ENCODE results near the gene RBMS1. TPM values are rescaled to one million over a fixed set of nuclear protein-coding genes. Genes with fewer than 3 reads are reported as not detected.

RBMS1 gene
- polyA plus RNA-seq, 2 of the 4 experiments (the other 2 are of a cell fraction): 51.9 to 108 TPM

DNA sequence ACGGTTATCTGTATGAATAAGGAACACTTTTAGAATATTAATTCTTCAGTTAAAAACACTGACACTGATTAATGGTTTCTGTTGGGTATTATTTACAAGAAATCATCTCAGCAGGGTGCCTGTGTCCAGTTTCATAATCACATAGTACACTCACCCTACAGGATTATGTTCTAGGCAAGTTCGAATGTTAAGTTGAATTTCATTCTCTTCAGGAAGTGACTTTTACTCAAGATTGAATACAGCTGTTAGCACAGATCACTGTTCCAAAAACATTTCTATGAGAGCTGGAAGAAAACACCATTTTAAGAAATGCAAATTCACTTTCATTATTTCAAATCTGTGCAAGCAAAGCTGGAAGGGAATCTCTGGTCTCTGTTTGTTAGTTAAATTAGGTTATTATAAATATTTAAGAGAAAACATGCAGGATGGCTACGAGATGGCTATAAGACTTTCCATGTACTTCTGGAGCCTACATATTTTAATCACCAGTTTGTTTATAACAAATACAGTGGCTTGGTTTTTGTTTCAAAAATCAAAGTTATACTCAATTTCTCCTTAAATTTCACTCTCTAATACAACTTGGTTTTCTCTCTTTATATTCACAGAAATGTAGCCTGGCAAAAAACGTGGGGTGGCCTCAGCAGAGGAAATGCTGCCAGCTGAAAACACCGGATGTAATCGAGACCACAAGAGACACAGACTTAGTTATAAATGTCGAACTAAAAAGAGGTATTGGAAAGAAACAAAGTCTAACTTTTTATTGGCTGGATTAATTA, 65.8 kb downstream of the RBMS1 start:
- TF ChIP-seq POLR2A (IDR thresholded peaks at IDR 0.05; ENCODE audit: low read length) (no peak), MYC (IDR thresholded peaks at IDR 0.05; ENCODE audit: borderline replicate concordance, low read length) (no peak), RNF2 (IDR thresholded peaks at IDR 0.05; ENCODE audit: borderline replicate concordance, low read depth) (no peak), GATA3 (IDR thresholded peaks at IDR 0.05; ENCODE audit: borderline replicate concordance) (no peak), RFX5 (IDR thresholded peaks at IDR 0.05) (no peak), JUN (IDR thresholded peaks at IDR 0.05) (no peak), CHD2 (IDR thresholded peaks at IDR 0.05; ENCODE audit: low read length, partially characterized antibody) (no peak), USF2 (IDR thresholded peaks at IDR 0.05) (no peak), FOSB (CRISPR knock-in tag; IDR thresholded peaks at IDR 0.05) (no peak), RAD21 (conservative IDR thresholded peaks at IDR 0.05 in 1 of 2, IDR thresholded peaks at IDR 0.05 in 1 of 2) (no peak)
- TF ChIP-seq, protein P1, sequence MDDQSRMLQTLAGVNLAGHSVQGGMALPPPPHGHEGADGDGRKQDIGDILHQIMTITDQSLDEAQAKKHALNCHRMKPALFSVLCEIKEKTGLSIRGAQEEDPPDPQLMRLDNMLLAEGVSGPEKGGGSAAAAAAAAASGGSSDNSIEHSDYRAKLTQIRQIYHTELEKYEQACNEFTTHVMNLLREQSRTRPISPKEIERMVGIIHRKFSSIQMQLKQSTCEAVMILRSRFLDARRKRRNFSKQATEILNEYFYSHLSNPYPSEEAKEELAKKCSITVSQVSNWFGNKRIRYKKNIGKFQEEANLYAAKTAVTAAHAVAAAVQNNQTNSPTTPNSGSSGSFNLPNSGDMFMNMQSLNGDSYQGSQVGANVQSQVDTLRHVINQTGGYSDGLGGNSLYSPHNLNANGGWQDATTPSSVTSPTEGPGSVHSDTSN (IDR thresholded peaks at IDR 0.05): no peak
- TF ChIP-seq, protein P2, sequence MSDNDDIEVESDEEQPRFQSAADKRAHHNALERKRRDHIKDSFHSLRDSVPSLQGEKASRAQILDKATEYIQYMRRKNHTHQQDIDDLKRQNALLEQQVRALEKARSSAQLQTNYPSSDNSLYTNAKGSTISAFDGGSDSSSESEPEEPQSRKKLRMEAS (IDR thresholded peaks at IDR 0.05): no peak
- peak overlapping the region; percentile 26 for H3K4me2 ChIP-seq
- no peak overlapping the region for H3K4me3 ChIP-seq
- H3K9me3 ChIP-seq: peaks cover 8% of the 10 kb centered on the region; the same call in 2 of the 3 replicates
- no peak for DNase-seq (ENCODE audit: low read depth in 1 of 2, low spot score in 1 of 2)
- ChIA-PET CTCF (interaction anchor here (1.0 to 2.4 kb wide), 5 partner anchors 46 to 636 kb away, joined by 3 to 15 read pairs (median 3); no protein-coding TSS in a partner anchor), POLR2A (no interaction called here)
- no peak for FAIRE-seq
- ATAC-seq: no peak
- H3K4me1 ChIP-seq: peaks cover 25% of the 10 kb centered on the region
- WGBS (ENCODE audit: missing lambda C conversion rate): 78% methylated on average over 7 of the region's 7 CpGs
- H3K27ac ChIP-seq: peak overlapping the region in 1 of 2 experiments; percentile 39; a peak in 3 of 6 replicates

- TF ChIP-seq HOXB13 (CRISPR knock-in tag; IDR thresholded peaks at IDR 0.05; ENCODE audit: low read depth): no peak
- TF ChIP-seq, protein P3, sequence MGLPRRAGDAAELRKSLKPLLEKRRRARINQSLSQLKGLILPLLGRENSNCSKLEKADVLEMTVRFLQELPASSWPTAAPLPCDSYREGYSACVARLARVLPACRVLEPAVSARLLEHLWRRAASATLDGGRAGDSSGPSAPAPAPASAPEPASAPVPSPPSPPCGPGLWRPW (IDR thresholded peaks at IDR 0.05): no peak
- no peak for TF ChIP-seq EP300 (IDR thresholded peaks at IDR 0.05)
- no peak for TF ChIP-seq CBX8 (IDR thresholded peaks at IDR 0.05)
- TF ChIP-seq CEBPB (IDR thresholded peaks at IDR 0.05): no peak
- TF ChIP-seq PHF8 (IDR thresholded peaks at IDR 0.05; ENCODE audit: borderline replicate concordance, low read depth): no peak
- no peak for TF ChIP-seq NFE2L2 (conservative IDR thresholded peaks at IDR 0.05; ENCODE audit: low read length)
- TF ChIP-seq USF2 (IDR thresholded peaks at IDR 0.05): no peak
- POLR2A ChIA-PET: no interaction called here
- ATAC-seq: no peak
Observed at GRCh38 chr2:160426604-160427003, 67.0 kb downstream of the RBMS1 start.

More at GRCh38 chr2:160426604-160427003, 67.0 kb downstream of the RBMS1 start:
- H3K4me2 ChIP-seq: no peak overlapping the region
- no peak overlapping the region for H3K27ac ChIP-seq
- H3K4me3 ChIP-seq: no peak overlapping the region
- peaks cover 16% of the 10 kb centered on the region; the same call in 2 of the 3 replicates for H3K4me1 ChIP-seq
- CTCF ChIA-PET: interaction anchor here (1.4 kb wide), 1 partner anchor 568 kb away, joined by 4 read pairs; no protein-coding TSS in a partner anchor
- no peak for DNase-seq (ENCODE audit: low read depth in 1 of 2, low spot score in 1 of 2)
- FAIRE-seq: no peak
- WGBS (ENCODE audit: missing lambda C conversion rate): 97% methylated on average over 5 of the region's 5 CpGs
- peaks cover 8% of the 10 kb centered on the region; the same call in 2 of the 3 replicates for H3K9me3 ChIP-seq
